DOHH2 (cell line): Measurements from ENCODE around the gene AAMP.

Experiments used
- H3F3A ChIP-seq: fragments of 200-600 bp; sonication (generic), shearing (Covaris generic); 2 replicates; pipeline ENCODE4 v1.6.0; 2016; ENCODE audit warnings: antibody characterized with exemption, mild to moderate bottlenecking; ENCODE audit not compliant: control insufficient read depth, insufficient read depth
- H3K27ac ChIP-seq: fragments of 200-600 bp; sonication (generic); 2 replicates; pipeline ENCODE4 v1.5.1; 2014; ENCODE audit warnings: low read depth, mild to moderate bottlenecking, low read length, moderate library complexity
- H3K27me3 ChIP-seq: fragments of 200-600 bp; sonication (generic); 2 replicates; pipeline ENCODE4 v1.6.1; 2014; ENCODE audit warnings: mild to moderate bottlenecking, low read length, mixed read lengths; ENCODE audit not compliant: control insufficient read depth
- H3K36me3 ChIP-seq: fragments of 200-600 bp; sonication (generic); 2 replicates; pipeline ENCODE4 v1.6.1; 2014; ENCODE audit warnings: mild to moderate bottlenecking, low read length, moderate library complexity, mixed read lengths; ENCODE audit not compliant: control insufficient read depth
- H3K4me1 ChIP-seq: fragments of 200-600 bp; sonication (generic); 2 replicates; pipeline ENCODE4 v1.6.1; 2014; ENCODE audit warnings: mild to moderate bottlenecking, low read length, mixed read lengths; ENCODE audit not compliant: control insufficient read depth
- H3K4me2 ChIP-seq: fragments of 200-600 bp; sonication (generic); 2 replicates; pipeline ENCODE4 v1.6.0; 2014; ENCODE audit warnings: mild to moderate bottlenecking, low read length, moderate library complexity
- H3K4me3 ChIP-seq: fragments of 200-600 bp; sonication (generic); 2 replicates; pipeline ENCODE4 v1.5.1; 2014; ENCODE audit warnings: mild to moderate bottlenecking, low read length, mixed read lengths
- H3K79me2 ChIP-seq: fragments of 200-600 bp; sonication (generic); 2 replicates; pipeline ENCODE4 v1.6.1; 2014; ENCODE audit warnings: mild to moderate bottlenecking, low read length, mixed read lengths; ENCODE audit not compliant: control insufficient read depth
- H3K9me2 ChIP-seq: fragments of 200-600 bp; sonication (generic); replicated peaks from 2 replicates; pipeline ENCODE4 v1.6.1; 2014; ENCODE audit warnings: mild to moderate bottlenecking, low read length, mixed read lengths; ENCODE audit not compliant: control insufficient read depth
- H3K9me3 ChIP-seq: fragments of 200-600 bp; sonication (generic); 2 replicates; pipeline ENCODE4 v1.6.1; 2014; ENCODE audit warnings: antibody characterized with exemption, low read length, mixed read lengths; ENCODE audit not compliant: control insufficient read depth, insufficient read depth
- H4K20me1 ChIP-seq: fragments of 200-600 bp; sonication (generic); 2 replicates; pipeline ENCODE4 v1.6.0; 2014; ENCODE audit warnings: low read depth, mild to moderate bottlenecking, antibody characterized with exemption, low read length, moderate library complexity; ENCODE audit not compliant: control insufficient read depth, insufficient read depth
- EZH2phosphoT487 ChIP-seq: fragments of 200-600 bp; sonication (generic); IDR thresholded peaks from 2 replicates; pipeline ENCODE4 v1.6.1; 2017; ENCODE audit warnings: borderline replicate concordance, mild to moderate bottlenecking, antibody characterized with exemption, low read length, moderate library complexity, mixed read lengths
- TF ChIP-seq, protein P1 (sequence below): fragments of 200-600 bp; sonication (generic); IDR thresholded peaks from one replicate; pipeline ENCODE4 v1.5.1; 2014; ENCODE audit warnings: antibody characterized with exemption, mild to moderate bottlenecking, low read depth, low read length; ENCODE audit not compliant: poor library complexity, severe bottlenecking

The AAMP gene

DNA sequence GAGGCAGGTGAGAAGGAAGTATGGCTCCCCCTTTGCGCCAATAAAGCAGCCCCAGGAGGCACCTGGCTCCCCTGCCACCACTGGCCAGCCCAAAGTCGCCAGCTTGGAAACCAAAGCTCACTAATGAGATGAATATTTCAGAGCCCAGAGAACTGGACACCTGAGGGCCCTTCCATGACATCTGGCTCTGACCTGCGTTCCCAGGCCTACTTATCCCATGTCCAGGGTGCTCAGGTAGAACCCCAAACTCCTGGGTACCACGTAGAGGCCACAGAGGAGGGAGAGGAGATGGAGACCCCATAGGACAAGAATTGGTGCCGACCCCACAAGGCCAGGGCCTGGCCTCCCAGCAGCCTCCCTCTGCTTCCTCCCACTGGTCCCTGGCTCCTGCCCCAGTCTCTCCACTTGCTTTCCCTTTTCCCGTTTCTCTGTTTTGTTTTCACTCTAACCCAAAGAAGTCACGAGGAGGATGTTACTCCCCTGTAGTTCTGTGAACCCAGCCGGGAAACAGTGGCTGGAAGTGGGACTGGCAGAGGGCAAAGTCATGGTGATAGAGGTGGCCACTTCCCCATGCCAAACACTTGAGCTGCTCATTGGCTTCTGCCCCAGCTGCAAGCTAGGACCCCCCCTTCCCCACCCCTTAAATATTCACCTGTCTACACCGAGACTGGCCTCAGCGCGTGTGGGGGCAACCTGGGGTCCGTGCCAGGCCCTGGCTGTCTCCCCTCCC is 21.5 kb upstream of the AAMP start:
- no peaks in the 10 kb centered on the region for H3K9me3 ChIP-seq
- H3F3A ChIP-seq, result peaks cover 10% of the 10 kb centered on the region
- peak overlapping the region; percentile 65 for H3K27ac ChIP-seq
- H3K79me2 ChIP-seq, result peaks cover 31% of the 10 kb centered on the region
- no peaks in the 10 kb centered on the region for H3K27me3 ChIP-seq
- H3K4me1 ChIP-seq, result peaks cover 55% of the 10 kb centered on the region
- H3K4me3 ChIP-seq, result peak overlapping the region; percentile 82
- TF ChIP-seq, protein P1, sequence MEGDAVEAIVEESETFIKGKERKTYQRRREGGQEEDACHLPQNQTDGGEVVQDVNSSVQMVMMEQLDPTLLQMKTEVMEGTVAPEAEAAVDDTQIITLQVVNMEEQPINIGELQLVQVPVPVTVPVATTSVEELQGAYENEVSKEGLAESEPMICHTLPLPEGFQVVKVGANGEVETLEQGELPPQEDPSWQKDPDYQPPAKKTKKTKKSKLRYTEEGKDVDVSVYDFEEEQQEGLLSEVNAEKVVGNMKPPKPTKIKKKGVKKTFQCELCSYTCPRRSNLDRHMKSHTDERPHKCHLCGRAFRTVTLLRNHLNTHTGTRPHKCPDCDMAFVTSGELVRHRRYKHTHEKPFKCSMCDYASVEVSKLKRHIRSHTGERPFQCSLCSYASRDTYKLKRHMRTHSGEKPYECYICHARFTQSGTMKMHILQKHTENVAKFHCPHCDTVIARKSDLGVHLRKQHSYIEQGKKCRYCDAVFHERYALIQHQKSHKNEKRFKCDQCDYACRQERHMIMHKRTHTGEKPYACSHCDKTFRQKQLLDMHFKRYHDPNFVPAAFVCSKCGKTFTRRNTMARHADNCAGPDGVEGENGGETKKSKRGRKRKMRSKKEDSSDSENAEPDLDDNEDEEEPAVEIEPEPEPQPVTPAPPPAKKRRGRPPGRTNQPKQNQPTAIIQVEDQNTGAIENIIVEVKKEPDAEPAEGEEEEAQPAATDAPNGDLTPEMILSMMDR, result no peak
- TF ChIP-seq EZH2phosphoT487, result no peak
- no peaks in the 10 kb centered on the region for H3K9me2 ChIP-seq
- H3K36me3 ChIP-seq, result no peaks in the 10 kb centered on the region
- peak overlapping the region; percentile 78 for H3K4me2 ChIP-seq
- no peaks in the 10 kb centered on the region for H4K20me1 ChIP-seq

DNA sequence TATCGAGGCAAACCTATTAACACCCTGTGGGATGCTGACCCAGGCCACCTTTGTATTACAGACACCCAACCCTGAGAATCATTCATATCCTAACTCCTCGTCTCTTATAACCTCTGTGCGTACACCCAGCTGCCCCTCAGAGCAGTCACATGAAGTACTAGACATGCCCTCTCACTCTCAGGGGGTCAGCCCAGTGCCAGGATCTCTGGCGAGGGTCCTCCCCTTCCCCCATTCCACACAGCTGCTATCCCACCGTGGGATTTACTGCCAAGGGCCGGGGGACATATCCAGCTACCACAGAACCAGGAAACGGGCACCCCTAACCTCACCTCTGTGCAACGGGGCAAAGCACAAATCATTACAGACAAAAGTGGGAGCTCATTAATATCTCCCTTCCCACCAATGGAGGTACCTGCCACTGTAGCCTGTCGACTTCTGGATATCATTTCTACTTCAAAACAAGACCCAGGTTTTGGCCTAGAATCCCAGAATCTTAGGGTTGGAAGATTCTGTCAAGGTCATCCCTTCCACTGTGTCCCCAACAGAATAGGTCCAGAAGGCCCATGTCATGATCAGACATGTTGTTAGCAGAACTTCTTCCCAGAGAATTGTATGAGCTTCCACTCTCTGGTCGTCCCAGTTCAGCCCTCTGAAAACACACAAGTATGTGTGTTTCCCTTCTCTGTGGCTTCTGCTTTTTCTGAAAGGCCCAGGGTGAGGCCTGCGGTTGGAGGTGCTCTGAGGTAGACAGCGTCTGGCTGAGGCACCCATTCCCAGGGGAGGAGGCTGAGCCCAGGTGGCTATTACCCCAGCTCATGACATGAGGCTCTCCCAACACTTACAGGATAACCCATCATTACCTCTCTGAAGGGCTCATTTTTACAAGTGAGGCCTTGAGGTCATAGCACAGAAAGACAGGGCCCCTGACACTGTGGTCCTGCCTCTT is 20.7 kb upstream of the AAMP start:
- peak overlapping the region; percentile 65 for H3K27ac ChIP-seq
- H3K4me2 ChIP-seq, result peak overlapping the region; percentile 78
- no peaks in the 10 kb centered on the region for H3K9me3 ChIP-seq
- H3K4me3 ChIP-seq, result peak overlapping the region; percentile 82
- peaks cover 10% of the 10 kb centered on the region for H3F3A ChIP-seq
- peaks cover 63% of the 10 kb centered on the region for H3K4me1 ChIP-seq
- peaks cover 40% of the 10 kb centered on the region for H3K79me2 ChIP-seq
- no peaks in the 10 kb centered on the region for H3K36me3 ChIP-seq
- H3K9me2 ChIP-seq, result no peaks in the 10 kb centered on the region
- no peaks in the 10 kb centered on the region for H4K20me1 ChIP-seq
- TF ChIP-seq, protein P1, result no peak
- no peak for TF ChIP-seq EZH2phosphoT487
- H3K27me3 ChIP-seq, result no peaks in the 10 kb centered on the region

DNA sequence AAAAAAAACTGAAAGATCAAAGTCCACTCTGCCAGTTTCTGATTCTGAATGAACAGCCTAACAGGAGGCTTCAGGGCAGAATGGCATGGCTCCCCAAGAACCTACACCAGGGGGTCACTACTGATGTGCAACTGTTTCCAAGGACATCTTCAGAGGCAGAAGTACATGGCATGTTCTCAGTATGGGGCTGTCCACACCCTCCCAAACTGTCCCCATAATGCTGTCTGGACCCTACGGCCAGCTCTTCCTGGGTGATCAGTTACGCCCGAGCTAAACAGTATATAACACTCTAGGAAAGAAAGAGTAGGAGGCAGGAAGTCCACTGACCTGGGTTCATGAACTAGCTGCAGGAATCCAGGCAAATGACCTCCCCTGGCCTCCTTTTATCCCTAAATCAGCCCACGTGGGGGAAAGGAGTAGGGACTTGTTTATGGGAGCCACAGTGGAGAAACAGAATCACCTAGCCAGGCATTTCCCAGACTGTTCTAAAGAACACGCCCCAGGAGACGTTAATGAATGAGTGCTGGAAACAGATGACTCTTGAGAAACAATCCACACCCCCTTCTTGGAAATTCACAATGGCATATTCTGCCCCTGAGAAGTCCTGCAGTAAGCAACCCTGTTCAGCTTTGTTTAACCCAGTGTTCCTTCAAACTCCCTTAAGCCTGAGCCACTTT is 19.8 kb upstream of the AAMP start:
- Histone ChIP-seq H3K27ac (no peak overlapping the region), H3K4me1 (peaks cover 63% of the 10 kb centered on the region), H3K9me2 (no peaks in the 10 kb centered on the region), H3K9me3 (no peaks in the 10 kb centered on the region), H3K79me2 (peaks cover 46% of the 10 kb centered on the region), H4K20me1 (no peaks in the 10 kb centered on the region), H3F3A (peaks cover 10% of the 10 kb centered on the region), H3K27me3 (no peaks in the 10 kb centered on the region), H3K4me2 (peak overlapping the region; percentile 78), H3K4me3 (peak overlapping the region; percentile 82), H3K36me3 (no peaks in the 10 kb centered on the region)
- no peak for TF ChIP-seq EZH2phosphoT487
- TF ChIP-seq, protein P1, result no peak
